Measurements from ENCODE around the gene ANP32D. TPM values are rescaled to one million over a fixed set of nuclear protein-coding genes. Genes with fewer than 3 reads are reported as not detected.
"Not testable (repeated sequence)": the region's sequence is repeated elsewhere in the genome, so short reads cannot be mapped to it uniquely, and the experiment has no call there.

Gene ANP32D
- under 1 TPM in 1 of 2 donors, not detected in 1; 0.20 TPM for total RNA-seq
- under 1 TPM; 0.23 to 0.30 TPM for polyA plus RNA-seq (ENCODE audit: insufficient read length in 2 of 2)
- long read RNA-seq, donor 1, result 0 reads
- long read RNA-seq, donor 2, result 0 reads
- long read RNA-seq, donor 3, result 0 reads
- long read RNA-seq, donor 4, partial matches to known transcripts, result 0 of 1 reads
- long read RNA-seq, donor 4, other reads (novel, unspliced or antisense), result 0 of 1 reads

GRCh38 chr12:48472259-48472658 lies at the start of gene ANP32D:
Gene ANP32D (plus strand): TSS chr12:48472559. CDS start chr12:48472665, 106 bp downstream.
- H3K4me1 ChIP-seq (ENCODE audit: control insufficient read depth, insufficient read depth, low read length), result no peaks in the 10 kb centered on the region
- H3K27me3 ChIP-seq (ENCODE audit: control insufficient read depth, insufficient read depth, low read length), result no peaks in the 10 kb centered on the region
- H3K9me3 ChIP-seq (ENCODE audit: control insufficient read depth, insufficient read depth, low read length), result peaks cover 3% of the 10 kb centered on the region
- no peaks in the 10 kb centered on the region for H3K36me3 ChIP-seq (ENCODE audit: control insufficient read depth, insufficient read depth, low read length)
- no peak for DNase-seq (ENCODE audit: low read depth in 4 of 6, low spot score in 6 of 6)
- H3K4me3 ChIP-seq (ENCODE audit: low read depth, low read length), result no peak within 1 kb of the TSS
- H3K27ac ChIP-seq (ENCODE audit: low read depth, low read length), result no peak within 1 kb of the TSS
- WGBS (ENCODE audit: insufficient coverage), result 90% methylated on average over 5 of the region's 7 CpGs

GRCh38 chr12:48423171-48423570 lies 49.2 kb upstream of the ANP32D start:
- Histone ChIP-seq H3K4me3 (ENCODE audit: low read depth, low read length) (no peak overlapping the region), H3K4me1 (ENCODE audit: control insufficient read depth, insufficient read depth, low read length) (no peaks in the 10 kb centered on the region), H3K36me3 (ENCODE audit: control insufficient read depth, insufficient read depth, low read length) (no peaks in the 10 kb centered on the region), H3K9me3 (ENCODE audit: control insufficient read depth, insufficient read depth, low read length) (no peaks in the 10 kb centered on the region), H3K27ac (ENCODE audit: low read depth, low read length) (no peak overlapping the region), H3K27me3 (ENCODE audit: control insufficient read depth, insufficient read depth, low read length) (no peaks in the 10 kb centered on the region)
- no CpG with 5 or more reads among the region's 3 CpGs for WGBS (ENCODE audit: insufficient coverage)
- DNase-seq (ENCODE audit: low read depth in 4 of 6, low spot score in 6 of 6), result no peak

GRCh38 chr12:48424644-48425043 lies 47.7 kb upstream of the ANP32D start:
- Histone ChIP-seq H3K4me1 (ENCODE audit: control insufficient read depth, insufficient read depth, low read length) (no peaks in the 10 kb centered on the region), H3K4me3 (ENCODE audit: low read depth, low read length) (no peak overlapping the region), H3K9me3 (ENCODE audit: control insufficient read depth, insufficient read depth, low read length) (no peaks in the 10 kb centered on the region), H3K27me3 (ENCODE audit: control insufficient read depth, insufficient read depth, low read length) (no peaks in the 10 kb centered on the region), H3K36me3 (ENCODE audit: control insufficient read depth, insufficient read depth, low read length) (no peaks in the 10 kb centered on the region), H3K27ac (ENCODE audit: low read depth, low read length) (no peak overlapping the region)
- no peak for DNase-seq (ENCODE audit: low read depth in 4 of 6, low spot score in 6 of 6)
- WGBS (ENCODE audit: insufficient coverage), result no CpG with 5 or more reads among the region's 1 CpG

- not testable (repeated sequence) for H3K9me3 ChIP-seq (ENCODE audit: control insufficient read depth, insufficient read depth, low read length); H3K4me1 ChIP-seq (ENCODE audit: control insufficient read depth, insufficient read depth, low read length); H3K27me3 ChIP-seq (ENCODE audit: control insufficient read depth, insufficient read depth, low read length); H3K4me3 ChIP-seq (ENCODE audit: low read depth, low read length); H3K27ac ChIP-seq (ENCODE audit: low read depth, low read length); H3K36me3 ChIP-seq (ENCODE audit: control insufficient read depth, insufficient read depth, low read length); DNase-seq (ENCODE audit: low read depth in 4 of 6, low spot score in 6 of 6)
- 93% methylated on average over 8 of the region's 10 CpGs for WGBS (ENCODE audit: insufficient coverage)
These were observed 38.3 kb upstream of the ANP32D start for GRCh38 chr12:48434016-48434415.

GRCh38 chr12:48441069-48441468 lies 31.3 kb upstream of the ANP32D start:
- Histone ChIP-seq H3K4me3 (ENCODE audit: low read depth, low read length) (no peak overlapping the region), H3K9me3 (ENCODE audit: control insufficient read depth, insufficient read depth, low read length) (no peaks in the 10 kb centered on the region), H3K4me1 (ENCODE audit: control insufficient read depth, insufficient read depth, low read length) (no peaks in the 10 kb centered on the region), H3K36me3 (ENCODE audit: control insufficient read depth, insufficient read depth, low read length) (no peaks in the 10 kb centered on the region), H3K27me3 (ENCODE audit: control insufficient read depth, insufficient read depth, low read length) (no peaks in the 10 kb centered on the region), H3K27ac (ENCODE audit: low read depth, low read length) (no peak overlapping the region)
- WGBS (ENCODE audit: insufficient coverage), result no CpG with 5 or more reads among the region's 7 CpGs
- DNase-seq (ENCODE audit: low read depth in 4 of 6, low spot score in 6 of 6), result no peak

- no peaks in the 10 kb centered on the region for H3K4me1 ChIP-seq (ENCODE audit: control insufficient read depth, insufficient read depth, low read length)
- WGBS (ENCODE audit: insufficient coverage), result 78% methylated on average over 3 of the region's 3 CpGs
These were observed 30.0 kb upstream of the ANP32D start for GRCh38 chr12:48442179-48442847.

GRCh38 chr12:48445538-48445937 lies 26.8 kb upstream of the ANP32D start:
- Histone ChIP-seq H3K4me1 (ENCODE audit: control insufficient read depth, insufficient read depth, low read length) (no peaks in the 10 kb centered on the region), H3K27ac (ENCODE audit: low read depth, low read length) (no peak overlapping the region), H3K9me3 (ENCODE audit: control insufficient read depth, insufficient read depth, low read length) (no peaks in the 10 kb centered on the region), H3K4me3 (ENCODE audit: low read depth, low read length) (no peak overlapping the region), H3K27me3 (ENCODE audit: control insufficient read depth, insufficient read depth, low read length) (no peaks in the 10 kb centered on the region), H3K36me3 (ENCODE audit: control insufficient read depth, insufficient read depth, low read length) (no peaks in the 10 kb centered on the region)
- DNase-seq (ENCODE audit: low read depth in 4 of 6, low spot score in 6 of 6), result no peak
- WGBS (ENCODE audit: insufficient coverage), result no CpG with 5 or more reads among the region's 3 CpGs

More at GRCh38 chr12:48442179-48442847, 30.0 kb upstream of the ANP32D start:
- H3K4me3 ChIP-seq (ENCODE audit: low read depth, low read length), result no peak overlapping the region
- no peaks in the 10 kb centered on the region for H3K9me3 ChIP-seq (ENCODE audit: control insufficient read depth, insufficient read depth, low read length)
- H3K27ac ChIP-seq (ENCODE audit: low read depth, low read length), result no peak overlapping the region
- H3K27me3 ChIP-seq (ENCODE audit: control insufficient read depth, insufficient read depth, low read length), result no peaks in the 10 kb centered on the region
- DNase-seq (ENCODE audit: low read depth in 4 of 6, low spot score in 6 of 6), result no peak
- H3K36me3 ChIP-seq (ENCODE audit: control insufficient read depth, insufficient read depth, low read length), result no peaks in the 10 kb centered on the region

- WGBS (ENCODE audit: insufficient coverage), result no CpG with 5 or more reads among the region's 4 CpGs
- H3K4me1 ChIP-seq (ENCODE audit: control insufficient read depth, insufficient read depth, low read length), result no peaks in the 10 kb centered on the region
- no peak overlapping the region for H3K4me3 ChIP-seq (ENCODE audit: low read depth, low read length)
- no peak for DNase-seq (ENCODE audit: low read depth in 4 of 6, low spot score in 6 of 6)
- no peak overlapping the region for H3K27ac ChIP-seq (ENCODE audit: low read depth, low read length)
- H3K36me3 ChIP-seq (ENCODE audit: control insufficient read depth, insufficient read depth, low read length), result no peaks in the 10 kb centered on the region
- H3K9me3 ChIP-seq (ENCODE audit: control insufficient read depth, insufficient read depth, low read length), result no peaks in the 10 kb centered on the region
- H3K27me3 ChIP-seq (ENCODE audit: control insufficient read depth, insufficient read depth, low read length), result no peaks in the 10 kb centered on the region
These were observed 26.1 kb upstream of the ANP32D start for GRCh38 chr12:48446161-48446776.

GRCh38 chr12:48447755-48448154 lies 24.6 kb upstream of the ANP32D start:
- Histone ChIP-seq H3K4me3 (ENCODE audit: low read depth, low read length) (no peak overlapping the region), H3K9me3 (ENCODE audit: control insufficient read depth, insufficient read depth, low read length) (no peaks in the 10 kb centered on the region), H3K4me1 (ENCODE audit: control insufficient read depth, insufficient read depth, low read length) (no peaks in the 10 kb centered on the region), H3K27me3 (ENCODE audit: control insufficient read depth, insufficient read depth, low read length) (no peaks in the 10 kb centered on the region), H3K36me3 (ENCODE audit: control insufficient read depth, insufficient read depth, low read length) (no peaks in the 10 kb centered on the region), H3K27ac (ENCODE audit: low read depth, low read length) (no peak overlapping the region)
- no peak for DNase-seq (ENCODE audit: low read depth in 4 of 6, low spot score in 6 of 6)
- WGBS (ENCODE audit: insufficient coverage), result no CpG with 5 or more reads among the region's 1 CpG

GRCh38 chr12:48451372-48451771 lies 21.0 kb upstream of the ANP32D start:
- Histone ChIP-seq H3K27ac (ENCODE audit: low read depth, low read length) (no peak overlapping the region), H3K27me3 (ENCODE audit: control insufficient read depth, insufficient read depth, low read length) (no peaks in the 10 kb centered on the region), H3K4me1 (ENCODE audit: control insufficient read depth, insufficient read depth, low read length) (no peaks in the 10 kb centered on the region), H3K4me3 (ENCODE audit: low read depth, low read length) (no peak overlapping the region), H3K9me3 (ENCODE audit: control insufficient read depth, insufficient read depth, low read length) (no peaks in the 10 kb centered on the region), H3K36me3 (ENCODE audit: control insufficient read depth, insufficient read depth, low read length) (no peaks in the 10 kb centered on the region)
- WGBS (ENCODE audit: insufficient coverage), result no CpG with 5 or more reads among the region's 1 CpG
- no peak for DNase-seq (ENCODE audit: low read depth in 4 of 6, low spot score in 6 of 6)

All from spinal cord (tissue), 10 donors.